ENCODE results near the gene PRKG1. TPM values are rescaled to one million over a fixed set of nuclear protein-coding genes. Genes with fewer than 3 reads are reported as not detected.

The PRKG1 gene
- total and polyA plus RNA-seq, 4 donors: 0.46 to 5.1 (median 1.5) TPM

DNA sequence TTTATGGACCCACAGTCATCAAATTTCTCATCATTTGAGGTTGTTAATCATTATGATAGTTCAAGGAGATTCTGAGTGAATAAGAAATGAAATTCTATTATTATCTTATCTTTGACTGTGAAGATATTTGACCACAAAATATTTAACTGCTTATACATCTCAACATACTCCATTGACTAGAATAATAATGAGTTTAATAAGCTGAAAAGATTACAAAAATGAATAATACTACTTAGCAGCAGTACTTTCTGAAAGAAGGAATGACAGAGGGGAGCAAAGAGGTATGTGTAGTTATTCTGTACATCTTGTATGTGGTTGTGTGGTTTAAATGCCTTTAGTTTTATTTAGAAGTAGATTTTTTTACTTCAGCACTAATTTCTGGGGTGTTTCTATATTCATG lies 214.2 kb downstream of the PRKG1 start:
- TF ChIP-seq HNF4G (IDR thresholded peaks at IDR 0.05) (no peak), JUND (IDR thresholded peaks at IDR 0.05) (no peak), NR2F2 (IDR thresholded peaks at IDR 0.05) (no peak), TAF1 (conservative IDR thresholded peaks at IDR 0.05) (no peak), GABPA (IDR thresholded peaks at IDR 0.05 in 1 of 2, conservative IDR thresholded peaks at IDR 0.05 in 1 of 2) (no peak), FOXA2 (IDR thresholded peaks at IDR 0.05) (no peak), FOXA1 (IDR thresholded peaks at IDR 0.05) (no peak), HNF4A (conservative IDR thresholded peaks at IDR 0.05) (no peak)
- TF ChIP-seq, protein P1, sequence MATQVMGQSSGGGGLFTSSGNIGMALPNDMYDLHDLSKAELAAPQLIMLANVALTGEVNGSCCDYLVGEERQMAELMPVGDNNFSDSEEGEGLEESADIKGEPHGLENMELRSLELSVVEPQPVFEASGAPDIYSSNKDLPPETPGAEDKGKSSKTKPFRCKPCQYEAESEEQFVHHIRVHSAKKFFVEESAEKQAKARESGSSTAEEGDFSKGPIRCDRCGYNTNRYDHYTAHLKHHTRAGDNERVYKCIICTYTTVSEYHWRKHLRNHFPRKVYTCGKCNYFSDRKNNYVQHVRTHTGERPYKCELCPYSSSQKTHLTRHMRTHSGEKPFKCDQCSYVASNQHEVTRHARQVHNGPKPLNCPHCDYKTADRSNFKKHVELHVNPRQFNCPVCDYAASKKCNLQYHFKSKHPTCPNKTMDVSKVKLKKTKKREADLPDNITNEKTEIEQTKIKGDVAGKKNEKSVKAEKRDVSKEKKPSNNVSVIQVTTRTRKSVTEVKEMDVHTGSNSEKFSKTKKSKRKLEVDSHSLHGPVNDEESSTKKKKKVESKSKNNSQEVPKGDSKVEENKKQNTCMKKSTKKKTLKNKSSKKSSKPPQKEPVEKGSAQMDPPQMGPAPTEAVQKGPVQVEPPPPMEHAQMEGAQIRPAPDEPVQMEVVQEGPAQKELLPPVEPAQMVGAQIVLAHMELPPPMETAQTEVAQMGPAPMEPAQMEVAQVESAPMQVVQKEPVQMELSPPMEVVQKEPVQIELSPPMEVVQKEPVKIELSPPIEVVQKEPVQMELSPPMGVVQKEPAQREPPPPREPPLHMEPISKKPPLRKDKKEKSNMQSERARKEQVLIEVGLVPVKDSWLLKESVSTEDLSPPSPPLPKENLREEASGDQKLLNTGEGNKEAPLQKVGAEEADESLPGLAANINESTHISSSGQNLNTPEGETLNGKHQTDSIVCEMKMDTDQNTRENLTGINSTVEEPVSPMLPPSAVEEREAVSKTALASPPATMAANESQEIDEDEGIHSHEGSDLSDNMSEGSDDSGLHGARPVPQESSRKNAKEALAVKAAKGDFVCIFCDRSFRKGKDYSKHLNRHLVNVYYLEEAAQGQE (IDR thresholded peaks at IDR 0.05): no peak
- TF ChIP-seq, protein P2, sequence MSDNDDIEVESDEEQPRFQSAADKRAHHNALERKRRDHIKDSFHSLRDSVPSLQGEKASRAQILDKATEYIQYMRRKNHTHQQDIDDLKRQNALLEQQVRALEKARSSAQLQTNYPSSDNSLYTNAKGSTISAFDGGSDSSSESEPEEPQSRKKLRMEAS (IDR thresholded peaks at IDR 0.05): no peak
- TF ChIP-seq, protein P3, sequence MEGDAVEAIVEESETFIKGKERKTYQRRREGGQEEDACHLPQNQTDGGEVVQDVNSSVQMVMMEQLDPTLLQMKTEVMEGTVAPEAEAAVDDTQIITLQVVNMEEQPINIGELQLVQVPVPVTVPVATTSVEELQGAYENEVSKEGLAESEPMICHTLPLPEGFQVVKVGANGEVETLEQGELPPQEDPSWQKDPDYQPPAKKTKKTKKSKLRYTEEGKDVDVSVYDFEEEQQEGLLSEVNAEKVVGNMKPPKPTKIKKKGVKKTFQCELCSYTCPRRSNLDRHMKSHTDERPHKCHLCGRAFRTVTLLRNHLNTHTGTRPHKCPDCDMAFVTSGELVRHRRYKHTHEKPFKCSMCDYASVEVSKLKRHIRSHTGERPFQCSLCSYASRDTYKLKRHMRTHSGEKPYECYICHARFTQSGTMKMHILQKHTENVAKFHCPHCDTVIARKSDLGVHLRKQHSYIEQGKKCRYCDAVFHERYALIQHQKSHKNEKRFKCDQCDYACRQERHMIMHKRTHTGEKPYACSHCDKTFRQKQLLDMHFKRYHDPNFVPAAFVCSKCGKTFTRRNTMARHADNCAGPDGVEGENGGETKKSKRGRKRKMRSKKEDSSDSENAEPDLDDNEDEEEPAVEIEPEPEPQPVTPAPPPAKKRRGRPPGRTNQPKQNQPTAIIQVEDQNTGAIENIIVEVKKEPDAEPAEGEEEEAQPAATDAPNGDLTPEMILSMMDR (IDR thresholded peaks at IDR 0.05; ENCODE audit: low read depth, low read length, missing input control): no peak
- TF ChIP-seq, protein P4, sequence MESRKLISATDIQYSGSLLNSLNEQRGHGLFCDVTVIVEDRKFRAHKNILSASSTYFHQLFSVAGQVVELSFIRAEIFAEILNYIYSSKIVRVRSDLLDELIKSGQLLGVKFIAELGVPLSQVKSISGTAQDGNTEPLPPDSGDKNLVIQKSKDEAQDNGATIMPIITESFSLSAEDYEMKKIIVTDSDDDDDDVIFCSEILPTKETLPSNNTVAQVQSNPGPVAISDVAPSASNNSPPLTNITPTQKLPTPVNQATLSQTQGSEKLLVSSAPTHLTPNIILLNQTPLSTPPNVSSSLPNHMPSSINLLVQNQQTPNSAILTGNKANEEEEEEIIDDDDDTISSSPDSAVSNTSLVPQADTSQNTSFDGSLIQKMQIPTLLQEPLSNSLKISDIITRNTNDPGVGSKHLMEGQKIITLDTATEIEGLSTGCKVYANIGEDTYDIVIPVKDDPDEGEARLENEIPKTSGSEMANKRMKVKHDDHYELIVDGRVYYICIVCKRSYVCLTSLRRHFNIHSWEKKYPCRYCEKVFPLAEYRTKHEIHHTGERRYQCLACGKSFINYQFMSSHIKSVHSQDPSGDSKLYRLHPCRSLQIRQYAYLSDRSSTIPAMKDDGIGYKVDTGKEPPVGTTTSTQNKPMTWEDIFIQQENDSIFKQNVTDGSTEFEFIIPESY (IDR thresholded peaks at IDR 0.05): no peak
- TF ChIP-seq, protein P5, sequence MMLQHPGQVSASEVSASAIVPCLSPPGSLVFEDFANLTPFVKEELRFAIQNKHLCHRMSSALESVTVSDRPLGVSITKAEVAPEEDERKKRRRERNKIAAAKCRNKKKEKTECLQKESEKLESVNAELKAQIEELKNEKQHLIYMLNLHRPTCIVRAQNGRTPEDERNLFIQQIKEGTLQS (IDR thresholded peaks at IDR 0.05): no peak
- no peak overlapping the region for H3K27ac ChIP-seq (ENCODE audit: low read depth in 1 of 2, low read length in 2 of 2)
- no peak overlapping the region for H3K9ac ChIP-seq (ENCODE audit: low read depth in 1 of 2, low read length in 2 of 2)
- H3K4me1 ChIP-seq (ENCODE audit: control insufficient read depth in 4 of 4, insufficient read depth in 4 of 4, low read length in 3 of 4): no peaks in the 10 kb centered on the region
- no peaks in the 10 kb centered on the region for H3K36me3 ChIP-seq (ENCODE audit: control insufficient read depth in 4 of 4, insufficient read depth in 3 of 4, low read depth in 1 of 4, low read length in 3 of 4)
- no peaks in the 10 kb centered on the region for H3K9me3 ChIP-seq (ENCODE audit: control insufficient read depth in 4 of 4, low read length in 3 of 4)
- peaks cover 0 to 4% (median 2%) of the 10 kb centered on the region in 4 donors for H3K27me3 ChIP-seq (ENCODE audit: control insufficient read depth in 4 of 4, insufficient read depth in 4 of 4, low read length in 3 of 4)
- no peak overlapping the region for H3K4me3 ChIP-seq (ENCODE audit: low read depth in 1 of 3, low read length in 3 of 3)
- no peak for DNase-seq (ENCODE audit: low spot score)

DNA sequence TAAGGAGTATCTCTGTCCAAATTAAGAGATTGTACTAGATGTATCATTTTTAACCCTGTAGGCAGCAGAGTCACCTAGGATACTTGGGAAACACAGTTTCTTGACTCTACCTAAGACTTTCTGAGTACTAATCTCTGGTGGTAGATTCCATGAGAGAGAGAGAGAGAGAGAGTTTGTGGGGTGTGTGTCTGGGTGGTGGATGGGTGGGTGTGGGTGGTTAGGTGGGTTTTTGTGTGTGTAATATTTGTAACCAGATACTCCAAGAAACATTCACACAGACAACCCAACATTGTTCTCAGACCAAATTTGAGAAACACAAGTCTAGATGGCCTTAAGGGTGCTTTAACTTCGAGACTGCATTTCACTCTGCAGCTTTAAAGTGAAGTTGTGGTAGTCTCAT lies 215.2 kb downstream of the PRKG1 start:
- 58% methylated on average over 1 of the region's 1 CpG for WGBS
- peaks cover 0 to 4% (median 2%) of the 10 kb centered on the region in 4 donors for H3K27me3 ChIP-seq (ENCODE audit: control insufficient read depth in 4 of 4, insufficient read depth in 4 of 4, low read length in 3 of 4)
- no peaks in the 10 kb centered on the region for H3K9me3 ChIP-seq (ENCODE audit: control insufficient read depth in 4 of 4, low read length in 3 of 4)
- H3K4me1 ChIP-seq (ENCODE audit: control insufficient read depth in 4 of 4, insufficient read depth in 4 of 4, low read length in 3 of 4): no peaks in the 10 kb centered on the region
- H3K4me3 ChIP-seq (ENCODE audit: low read depth in 1 of 3, low read length in 3 of 3): no peak overlapping the region
- TF ChIP-seq FOXA2 (IDR thresholded peaks at IDR 0.05): no peak
- TF ChIP-seq HNF4G (IDR thresholded peaks at IDR 0.05): no peak
- no peak for TF ChIP-seq SP1 (IDR thresholded peaks at IDR 0.05)
- no peak for TF ChIP-seq GABPA (IDR thresholded peaks at IDR 0.05 in 1 of 2, conservative IDR thresholded peaks at IDR 0.05 in 1 of 2)
- TF ChIP-seq JUND (IDR thresholded peaks at IDR 0.05): no peak
- no peak for TF ChIP-seq TAF1 (conservative IDR thresholded peaks at IDR 0.05)
- TF ChIP-seq, protein P4 (IDR thresholded peaks at IDR 0.05): no peak
- no peak for TF ChIP-seq YY1 (IDR thresholded peaks at IDR 0.05)
- TF ChIP-seq, protein P2 (IDR thresholded peaks at IDR 0.05): no peak
- TF ChIP-seq, protein P1 (IDR thresholded peaks at IDR 0.05): no peak
- no peak for TF ChIP-seq RAD21 (IDR thresholded peaks at IDR 0.05)
- no peak overlapping the region for H3K27ac ChIP-seq (ENCODE audit: low read depth in 1 of 2, low read length in 2 of 2)
- H3K9ac ChIP-seq (ENCODE audit: low read depth in 1 of 2, low read length in 2 of 2): no peak overlapping the region
- DNase-seq (ENCODE audit: low spot score): no peak
- no peaks in the 10 kb centered on the region for H3K36me3 ChIP-seq (ENCODE audit: control insufficient read depth in 4 of 4, insufficient read depth in 3 of 4, low read depth in 1 of 4, low read length in 3 of 4)
